Spleen (tissue), 7 donors: Measurements from ENCODE around the gene GPATCH1.

Experiments
- POLR2AphosphoS5 ChIP-seq, 3 donors: sonication (generic); formaldehyde crosslinking; IDR thresholded peaks; one replicate each; pipeline ENCODE4 v1.5.1; 2017; ENCODE audit warnings: antibody characterized with exemption in 3 of 3
- TF ChIP-seq, protein P1 (sequence below), 11 experiments: fragments of 200-600 bp in 7 of 11; fragments of 450-650 bp in 4 of 11; sonication (generic) in 4 of 11; IDR thresholded peaks in 8 of 11; conservative IDR thresholded peaks in 3 of 11; 1 replicate in 7 of 11; 2 replicates in 4 of 11; pipeline versions ENCODE4 v1.4.0 to v1.8.0; 2016 to 2021; ENCODE audit warnings: antibody characterized with exemption in 11 of 11, inconsistent platforms in 4 of 11, mild to moderate bottlenecking in 1 of 11
- donor health status: DM: no; HTN: no; CAD: no; lungs with moderate emphysema.
- donor health status: DM: no; HTN: no; CAD: no.
- donor health status: DM: no; HTN: no; CAD: no.

- TF ChIP-seq, protein P1, sequence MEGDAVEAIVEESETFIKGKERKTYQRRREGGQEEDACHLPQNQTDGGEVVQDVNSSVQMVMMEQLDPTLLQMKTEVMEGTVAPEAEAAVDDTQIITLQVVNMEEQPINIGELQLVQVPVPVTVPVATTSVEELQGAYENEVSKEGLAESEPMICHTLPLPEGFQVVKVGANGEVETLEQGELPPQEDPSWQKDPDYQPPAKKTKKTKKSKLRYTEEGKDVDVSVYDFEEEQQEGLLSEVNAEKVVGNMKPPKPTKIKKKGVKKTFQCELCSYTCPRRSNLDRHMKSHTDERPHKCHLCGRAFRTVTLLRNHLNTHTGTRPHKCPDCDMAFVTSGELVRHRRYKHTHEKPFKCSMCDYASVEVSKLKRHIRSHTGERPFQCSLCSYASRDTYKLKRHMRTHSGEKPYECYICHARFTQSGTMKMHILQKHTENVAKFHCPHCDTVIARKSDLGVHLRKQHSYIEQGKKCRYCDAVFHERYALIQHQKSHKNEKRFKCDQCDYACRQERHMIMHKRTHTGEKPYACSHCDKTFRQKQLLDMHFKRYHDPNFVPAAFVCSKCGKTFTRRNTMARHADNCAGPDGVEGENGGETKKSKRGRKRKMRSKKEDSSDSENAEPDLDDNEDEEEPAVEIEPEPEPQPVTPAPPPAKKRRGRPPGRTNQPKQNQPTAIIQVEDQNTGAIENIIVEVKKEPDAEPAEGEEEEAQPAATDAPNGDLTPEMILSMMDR (IDR thresholded peaks at IDR 0.05 in 8 of 11, conservative IDR thresholded peaks at IDR 0.05 in 3 of 11): no peak
- TF ChIP-seq POLR2AphosphoS5 (IDR thresholded peaks at IDR 0.05): no peak
These were observed 8.0 kb downstream of the GPATCH1 start for GRCh38 chr19:33089010-33089409.
